Body of pancreas (tissue), 4 donors: ENCODE results near the gene NAIF1.

Experiments used
- POLR2A ChIP-seq, 3 donors: fragments of 450-650 bp; IDR thresholded peaks; one replicate each; pipeline ENCODE4 v1.6.1; 2016; ENCODE audit warnings: antibody characterized with exemption in 3 of 3, mild to moderate bottlenecking in 2 of 3
- TF ChIP-seq, protein P1 (sequence below), 7 experiments: fragments of 450-650 bp in 4 of 7; fragments of 200-600 bp in 3 of 7; sonication (generic) in 3 of 7; IDR thresholded peaks; one replicate each; pipeline ENCODE4 v1.5.1; 2016 to 2019; ENCODE audit warnings: antibody characterized with exemption in 7 of 7

DNA sequence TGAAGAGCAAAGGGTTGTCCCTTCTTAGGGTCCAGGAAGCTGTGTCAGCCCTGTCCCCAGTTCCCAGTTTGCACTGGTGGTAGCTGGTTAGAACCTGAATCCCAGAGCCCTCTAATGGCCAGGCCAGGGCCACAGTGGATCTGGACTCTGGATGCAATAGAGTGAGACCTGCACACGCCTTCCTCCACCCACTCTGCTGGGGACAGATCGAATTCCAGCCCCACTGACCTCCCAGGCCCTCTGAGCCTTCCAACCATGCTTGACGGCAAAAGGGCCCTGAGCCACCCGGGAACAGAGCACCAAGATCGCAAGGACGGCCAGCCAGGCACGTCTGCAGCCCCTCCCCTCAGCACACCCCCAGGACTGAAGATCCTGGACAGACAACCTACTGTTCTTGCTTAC, 23.7 kb downstream of the NAIF1 start:
- TF ChIP-seq, protein P1, sequence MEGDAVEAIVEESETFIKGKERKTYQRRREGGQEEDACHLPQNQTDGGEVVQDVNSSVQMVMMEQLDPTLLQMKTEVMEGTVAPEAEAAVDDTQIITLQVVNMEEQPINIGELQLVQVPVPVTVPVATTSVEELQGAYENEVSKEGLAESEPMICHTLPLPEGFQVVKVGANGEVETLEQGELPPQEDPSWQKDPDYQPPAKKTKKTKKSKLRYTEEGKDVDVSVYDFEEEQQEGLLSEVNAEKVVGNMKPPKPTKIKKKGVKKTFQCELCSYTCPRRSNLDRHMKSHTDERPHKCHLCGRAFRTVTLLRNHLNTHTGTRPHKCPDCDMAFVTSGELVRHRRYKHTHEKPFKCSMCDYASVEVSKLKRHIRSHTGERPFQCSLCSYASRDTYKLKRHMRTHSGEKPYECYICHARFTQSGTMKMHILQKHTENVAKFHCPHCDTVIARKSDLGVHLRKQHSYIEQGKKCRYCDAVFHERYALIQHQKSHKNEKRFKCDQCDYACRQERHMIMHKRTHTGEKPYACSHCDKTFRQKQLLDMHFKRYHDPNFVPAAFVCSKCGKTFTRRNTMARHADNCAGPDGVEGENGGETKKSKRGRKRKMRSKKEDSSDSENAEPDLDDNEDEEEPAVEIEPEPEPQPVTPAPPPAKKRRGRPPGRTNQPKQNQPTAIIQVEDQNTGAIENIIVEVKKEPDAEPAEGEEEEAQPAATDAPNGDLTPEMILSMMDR (IDR thresholded peaks at IDR 0.05): no peak
- no peak for TF ChIP-seq POLR2A (IDR thresholded peaks at IDR 0.05)
